Limb (tissue), 2 donors: ENCODE data around the gene NOM1.

ENCODE experiments used
- DNase-seq, 2 donors: peaks; one replicate each; pipeline ENCODE4 v3.0.0-alpha.2; 2016; ENCODE audit errors: extremely low spot score in 2 of 2

Gene NOM1

GRCh38 chr7:156984174-156984891 lies 34.8 kb downstream of the NOM1 start:
- peak in 1 of 2 donors; percentile 57 for DNase-seq

- DNase-seq, result no peak
Observed at GRCh38 chr7:156985101-156985992, 35.8 kb downstream of the NOM1 start.

- DNase-seq, result no peak
Observed at GRCh38 chr7:156986378-156986777, 36.9 kb downstream of the NOM1 start.

DNA sequence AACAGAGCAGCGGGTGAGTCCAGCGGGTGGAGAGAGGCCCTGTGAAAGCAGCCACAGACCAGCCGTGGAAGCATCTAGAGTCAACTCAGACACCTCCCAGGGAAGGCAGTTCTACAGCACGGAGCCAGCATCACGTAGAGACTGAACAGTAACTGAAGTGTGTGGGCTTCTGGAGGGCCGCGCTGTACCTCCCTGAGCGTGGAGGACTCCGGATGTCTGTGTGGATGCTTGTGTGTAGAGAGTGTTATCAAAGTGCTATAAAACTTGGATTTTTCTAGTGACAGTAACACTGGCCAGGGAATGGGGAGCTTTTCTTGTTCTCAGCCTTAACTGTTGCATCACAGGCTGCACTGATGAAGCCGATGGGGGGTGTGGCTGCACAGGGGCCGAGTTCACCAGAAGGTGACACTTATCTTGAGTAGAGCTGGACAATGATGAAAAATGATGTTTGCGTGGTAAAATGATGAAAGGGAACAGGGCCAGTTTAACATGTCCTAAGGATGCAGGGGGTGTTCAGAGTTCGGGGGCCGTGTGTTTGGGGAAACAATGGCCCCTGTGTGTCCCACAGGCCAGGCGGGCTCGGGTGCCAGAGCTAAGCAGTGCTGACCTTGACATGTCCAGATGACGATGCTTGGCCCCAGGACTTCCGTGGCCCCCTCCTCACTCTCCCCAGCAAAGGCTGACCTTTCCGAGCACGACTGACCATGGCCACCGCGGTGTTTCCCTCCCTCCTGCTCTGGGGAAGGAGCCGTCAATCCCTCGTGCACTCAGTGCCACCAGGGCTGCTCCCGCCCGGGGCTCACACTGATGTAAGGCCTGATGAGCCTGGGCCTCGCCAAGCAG lies 39.1 kb downstream of the NOM1 start:
- no peak for DNase-seq

- DNase-seq, result no peak
Observed at GRCh38 chr7:156989766-156990535, 40.4 kb downstream of the NOM1 start.

DNA sequence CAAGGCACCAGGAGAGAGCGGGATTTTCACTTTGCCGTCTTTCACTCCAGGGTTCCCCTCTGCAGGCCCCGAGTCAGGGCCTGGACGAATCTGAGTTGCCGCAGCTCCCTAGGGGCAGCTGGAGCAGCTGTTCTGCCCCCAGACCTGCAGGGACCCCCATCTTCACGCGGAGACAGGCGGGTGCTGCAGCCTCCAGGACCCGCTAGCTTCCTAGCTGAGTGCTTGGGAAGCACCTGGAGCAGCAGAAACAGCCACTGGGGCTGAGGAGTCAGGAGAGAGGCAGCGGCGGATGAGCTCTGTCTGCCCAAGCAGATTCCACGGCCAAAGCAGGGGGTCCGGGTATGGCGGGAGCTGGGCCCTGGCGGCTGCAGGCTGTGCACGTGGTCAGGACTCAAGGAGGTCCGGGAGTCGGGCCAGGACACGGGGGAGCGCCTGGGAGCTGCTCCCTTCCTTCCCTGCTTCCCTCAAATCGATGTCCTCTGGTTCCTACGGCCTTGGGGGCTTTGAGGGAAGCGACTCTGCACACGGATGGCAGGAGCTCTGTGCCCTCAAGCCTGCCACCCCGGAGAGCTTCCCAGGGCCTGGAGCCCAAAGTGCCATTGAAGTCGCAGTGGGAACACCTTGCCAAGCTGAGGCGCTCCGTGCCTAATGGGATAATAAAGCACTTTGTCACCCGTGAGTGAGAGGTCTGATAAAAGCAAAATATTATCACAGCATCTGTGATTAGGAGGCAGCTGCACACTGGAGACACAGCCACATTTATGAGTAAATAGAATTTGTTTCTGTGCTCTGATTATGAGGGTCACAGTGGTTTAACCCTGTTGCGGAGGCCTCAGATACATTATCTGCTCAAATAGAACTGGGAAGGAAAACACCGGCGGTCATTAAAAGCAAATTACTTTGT lies 43.8 kb downstream of the NOM1 start:
- DNase-seq, result no peak

DNA sequence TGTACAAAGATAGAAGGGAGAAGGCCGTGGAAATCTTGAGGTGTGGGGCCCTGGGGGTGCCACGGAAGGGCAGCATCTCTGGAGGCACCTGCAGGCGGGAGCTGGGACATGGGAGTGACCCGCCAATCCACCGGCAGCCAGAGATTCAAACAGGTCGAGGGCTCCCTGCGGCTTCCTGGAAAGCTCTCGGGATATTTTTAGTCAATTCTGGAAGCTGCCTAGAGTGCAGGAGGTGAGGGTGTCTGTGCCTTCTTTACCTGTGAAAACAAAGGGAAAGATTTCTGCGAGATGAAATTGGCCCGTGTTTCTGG lies 44.4 kb downstream of the NOM1 start:
- no peak for DNase-seq

DNA sequence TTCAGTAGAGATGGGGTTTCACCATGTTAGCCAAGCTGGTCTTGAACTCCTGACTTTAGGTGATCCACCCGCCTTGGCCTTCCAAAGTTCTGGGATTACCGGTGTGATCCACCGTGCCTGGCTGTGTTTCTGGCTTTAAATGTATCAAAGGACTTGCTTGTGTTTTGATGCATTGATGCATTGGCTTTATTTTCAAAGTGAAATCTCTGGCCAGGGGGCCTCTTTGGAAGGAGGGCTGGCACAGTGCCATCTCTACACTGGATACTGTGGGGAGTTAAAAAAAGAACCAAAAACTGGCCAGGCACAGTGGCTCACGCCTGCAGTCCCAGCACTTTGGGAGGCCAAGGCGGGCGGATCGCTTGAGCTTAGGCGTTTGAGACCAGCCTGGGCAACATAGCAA lies 44.9 kb downstream of the NOM1 start:
- DNase-seq, result no peak

- DNase-seq, result no peak
Observed at GRCh38 chr7:156998988-156999957, 49.8 kb downstream of the NOM1 start.

GRCh38 chr7:156999958-157000726 lies 50.6 kb downstream of the NOM1 start:
- DNase-seq, result no peak

- DNase-seq, result no peak
Observed at GRCh38 chr7:157000741-157001653, 51.5 kb downstream of the NOM1 start.

DNA sequence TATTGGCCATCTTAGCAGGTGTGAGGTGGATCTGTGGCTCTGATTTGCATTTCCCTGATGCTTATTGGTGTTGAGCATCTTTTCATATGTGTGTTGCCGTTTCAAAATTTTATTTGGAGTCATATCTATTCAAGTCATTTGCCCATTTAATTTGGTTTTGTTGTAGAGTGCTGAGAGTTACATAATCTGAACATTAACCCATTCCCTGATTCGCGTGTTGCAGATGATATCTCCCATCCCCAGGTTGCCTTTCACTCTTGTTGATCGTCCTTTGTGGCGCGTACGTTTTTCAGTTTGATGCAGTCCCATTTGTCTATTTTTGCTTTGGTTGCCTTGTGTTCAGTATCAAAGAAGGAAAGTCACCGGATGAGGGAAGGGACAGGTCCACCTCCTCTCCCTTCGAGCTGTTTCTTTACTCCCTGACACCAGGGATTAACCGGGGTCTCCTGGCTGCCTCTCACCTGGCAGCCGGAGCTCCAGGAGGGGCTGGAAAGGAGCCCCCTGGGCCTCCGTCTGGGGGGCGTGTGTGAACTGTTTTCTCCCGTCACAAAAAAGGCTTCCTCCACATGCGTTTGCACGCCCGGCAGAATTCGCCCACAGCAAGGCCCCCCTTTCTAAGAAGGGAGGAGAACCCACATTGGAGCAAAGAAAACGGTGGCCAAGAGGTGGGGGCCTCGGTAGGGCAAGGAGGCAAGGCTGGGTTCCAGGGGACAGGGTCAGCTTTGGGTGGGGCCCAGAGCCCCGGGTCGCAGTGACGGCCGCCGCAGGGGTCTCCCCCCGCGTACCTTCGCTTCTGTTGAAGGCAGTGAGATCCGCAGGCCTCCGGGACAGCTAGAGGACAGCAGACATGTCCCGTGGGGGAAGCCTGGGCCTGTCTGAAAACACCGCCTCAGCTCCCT lies 52.7 kb downstream of the NOM1 start:
- DNase-seq, result no peak

- DNase-seq, result peak in 1 of 2 donors; percentile 41
Observed at GRCh38 chr7:157002819-157003421, 53.4 kb downstream of the NOM1 start.

- DNase-seq, result no peak
Observed at GRCh38 chr7:157003445-157003755, 53.9 kb downstream of the NOM1 start.

DNA sequence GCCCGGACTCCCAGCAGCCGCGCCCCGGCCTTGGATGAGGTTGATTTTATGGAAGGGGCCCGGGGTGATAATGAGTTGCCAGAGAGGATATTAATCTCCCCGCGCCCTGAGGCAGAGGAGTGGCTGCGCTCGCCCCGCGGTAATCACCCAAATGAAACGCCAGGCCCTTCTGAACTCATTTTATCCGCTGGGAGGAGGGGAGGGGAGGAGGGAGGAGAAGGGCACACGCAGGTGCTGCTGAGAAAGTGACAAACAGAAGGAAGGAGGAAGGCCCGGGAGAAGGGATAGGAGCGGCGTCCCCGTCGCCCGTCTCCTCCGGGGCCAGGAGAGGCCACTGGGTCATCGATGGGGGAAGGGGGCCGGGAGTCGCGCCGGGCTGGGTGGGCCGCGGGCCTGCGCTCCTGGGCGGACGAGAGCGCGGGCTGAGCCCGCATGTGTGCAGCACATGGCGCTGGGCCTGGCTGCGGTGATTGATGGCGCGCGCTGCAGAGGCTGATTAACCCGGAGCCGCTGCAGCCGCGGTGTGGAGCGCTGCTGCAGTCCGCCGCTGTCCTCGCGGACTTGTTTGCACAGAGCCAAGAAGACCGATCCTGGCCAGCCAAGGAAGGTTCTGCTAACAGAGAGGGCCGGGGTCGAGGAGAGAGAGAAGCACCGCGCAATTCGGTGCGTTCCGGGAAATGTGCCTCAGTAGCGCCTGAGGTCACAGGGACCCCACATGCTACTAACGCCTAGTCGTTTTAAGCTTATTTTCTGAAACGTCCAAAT lies 54.4 kb downstream of the NOM1 start:
- DNase-seq, result peak in 1 of 2 donors; percentile 63
